ENCODE measurements around the gene ZNF777. TPM values are rescaled to one million over a fixed set of nuclear protein-coding genes. Genes with fewer than 3 reads are reported as not detected.

Gene ZNF777
- total RNA-seq, 1 experiment from 2014 or later: 15.6 TPM

DNA sequence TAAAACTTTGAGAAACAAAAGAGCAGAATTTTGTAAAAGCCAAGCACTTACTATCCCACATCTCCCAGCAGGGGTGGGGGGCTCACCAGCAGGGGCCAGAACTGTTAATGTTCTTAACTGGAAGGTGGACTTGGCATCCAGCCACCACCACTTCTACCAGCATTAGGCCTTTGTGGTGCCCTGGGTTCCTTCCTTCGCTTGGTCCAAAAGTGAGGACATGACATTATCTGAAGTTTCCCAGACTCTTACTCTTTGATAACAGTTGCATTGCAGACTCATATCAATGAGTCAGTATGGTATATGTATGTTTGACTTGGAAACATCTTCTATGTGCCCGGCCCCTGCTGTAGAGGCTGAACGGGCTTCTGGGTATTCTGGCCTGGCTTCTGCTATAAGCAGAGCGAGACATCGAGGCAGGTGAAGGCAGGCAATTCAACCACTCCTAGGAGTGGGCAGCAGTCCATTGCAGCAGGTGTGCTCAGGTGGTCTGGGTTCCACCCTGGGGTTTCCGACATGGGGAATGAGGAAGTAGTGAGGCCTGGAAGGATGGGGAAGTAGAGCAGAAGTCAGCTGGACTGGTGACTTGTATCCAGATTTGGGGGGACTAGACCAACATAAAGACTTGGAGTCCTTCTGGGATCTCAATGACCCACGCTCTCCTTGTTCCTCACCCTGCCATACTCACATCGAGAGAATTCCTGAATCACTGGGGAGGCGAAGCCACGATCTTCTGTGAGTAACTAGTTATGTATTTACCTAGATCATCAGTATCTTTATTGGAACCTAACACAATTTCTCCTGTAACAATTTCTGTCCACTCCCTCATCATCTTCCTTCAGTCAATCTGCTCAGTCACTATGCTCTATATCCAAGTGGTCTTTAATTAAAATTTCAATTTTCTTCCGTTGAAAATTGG, 4.1 kb downstream of the ZNF777 start:
- DNase-seq: no peak
- Histone ChIP-seq H2BK15ac (ENCODE audit: low read depth, low read length) (no peak overlapping the region), H2BK5ac (ENCODE audit: insufficient read length, low read length) (no peak overlapping the region), H2AFZ (ENCODE audit: low read length) (no peak overlapping the region), H3K23ac (ENCODE audit: insufficient read length, low read depth, low read length) (no peak overlapping the region), H2BK120ac (ENCODE audit: low read depth, low read length, poor library complexity, severe bottlenecking) (no peak overlapping the region), H4K91ac (ENCODE audit: insufficient read length, low read depth, low read length) (no peak overlapping the region), H3K4me2 (ENCODE audit: insufficient read depth, insufficient read length, low read length) (no peak overlapping the region), H2BK20ac (ENCODE audit: low read depth, low read length, poor library complexity, severe bottlenecking) (no peak overlapping the region), H3T11ph (ENCODE audit: low read length) (no peak overlapping the region), H3K18ac (ENCODE audit: insufficient read length, low read depth, low read length) (no peak overlapping the region), H3K79me2 (ENCODE audit: insufficient read depth, low read length) (no peaks in the 10 kb centered on the region), H3K27ac (ENCODE audit: insufficient read length, low read depth, low read length) (no peak overlapping the region), H4K20me1 (ENCODE audit: control insufficient read depth, insufficient read depth, insufficient read length) (no peaks in the 10 kb centered on the region), H3K79me1 (ENCODE audit: insufficient read depth, low read depth, low read length, poor library complexity, severe bottlenecking) (peaks cover 4% of the 10 kb centered on the region), H3K9me3 (ENCODE audit: control insufficient read depth, low read depth, low read length) (no peaks in the 10 kb centered on the region), H4K8ac (replicated peaks; ENCODE audit: insufficient read length, low read depth, low read length) (no peak overlapping the region), H4K5ac (ENCODE audit: insufficient read length, low read depth, low read length) (no peak overlapping the region), H3K4ac (ENCODE audit: low read depth, low read length) (no peak overlapping the region), H3K56ac (ENCODE audit: insufficient read length, low read depth, low read length) (no peak overlapping the region), H3K14ac (ENCODE audit: insufficient read depth, low read length) (no peak overlapping the region), H3K9ac (ENCODE audit: extremely low read depth, insufficient read length, low read length) (no peak overlapping the region), H2BK12ac (ENCODE audit: insufficient read length, low read depth, low read length) (no peak overlapping the region), H3K27me3 (ENCODE audit: insufficient read depth, low read length) (no peaks in the 10 kb centered on the region; the same call in 1 of the 2 replicates), H3K23me2 (ENCODE audit: insufficient read length, low read depth, low read length, poor library complexity, severe bottlenecking) (peaks cover 8% of the 10 kb centered on the region), H2AK5ac (ENCODE audit: insufficient read length, low read length) (no peak overlapping the region), H3K4me1 (ENCODE audit: insufficient read depth, low read length) (no peaks in the 10 kb centered on the region)
- H3K27me3 Mint-ChIP-seq (ENCODE audit: low read depth): peaks cover 38% of the 10 kb centered on the region
- peaks cover 13 to 15% of the 10 kb centered on the region in 2 experiments for H3K4me1 Mint-ChIP-seq
- no CpG with 5 or more reads among the region's 11 CpGs for WGBS (ENCODE audit: extremely low coverage, insufficient read length, low lambda C conversion rate)
- H3K9me3 Mint-ChIP-seq: no peaks in the 10 kb centered on the region
- TF ChIP-seq, protein P1, sequence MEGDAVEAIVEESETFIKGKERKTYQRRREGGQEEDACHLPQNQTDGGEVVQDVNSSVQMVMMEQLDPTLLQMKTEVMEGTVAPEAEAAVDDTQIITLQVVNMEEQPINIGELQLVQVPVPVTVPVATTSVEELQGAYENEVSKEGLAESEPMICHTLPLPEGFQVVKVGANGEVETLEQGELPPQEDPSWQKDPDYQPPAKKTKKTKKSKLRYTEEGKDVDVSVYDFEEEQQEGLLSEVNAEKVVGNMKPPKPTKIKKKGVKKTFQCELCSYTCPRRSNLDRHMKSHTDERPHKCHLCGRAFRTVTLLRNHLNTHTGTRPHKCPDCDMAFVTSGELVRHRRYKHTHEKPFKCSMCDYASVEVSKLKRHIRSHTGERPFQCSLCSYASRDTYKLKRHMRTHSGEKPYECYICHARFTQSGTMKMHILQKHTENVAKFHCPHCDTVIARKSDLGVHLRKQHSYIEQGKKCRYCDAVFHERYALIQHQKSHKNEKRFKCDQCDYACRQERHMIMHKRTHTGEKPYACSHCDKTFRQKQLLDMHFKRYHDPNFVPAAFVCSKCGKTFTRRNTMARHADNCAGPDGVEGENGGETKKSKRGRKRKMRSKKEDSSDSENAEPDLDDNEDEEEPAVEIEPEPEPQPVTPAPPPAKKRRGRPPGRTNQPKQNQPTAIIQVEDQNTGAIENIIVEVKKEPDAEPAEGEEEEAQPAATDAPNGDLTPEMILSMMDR (conservative IDR thresholded peaks at IDR 0.05): no peak
- H3K27ac Mint-ChIP-seq: no peak overlapping the region
- H3K4me3 Mint-ChIP-seq: no peak overlapping the region
- H3K36me3 Mint-ChIP-seq (ENCODE audit: insufficient read depth in 1 of 3, low read depth in 3 of 3): peaks cover 5 to 38% (median 30%) of the 10 kb centered on the region in 3 experiments; a peak in 6 of 7 replicates

Data from H9 (cell line).